Activated CD8-positive, alpha-beta memory T cell treated with anti-CD3 and anti-CD28 coated beads, Interleukin-2, amount 50 U/mL, for 1 hour (primary cell): ENCODE results near the gene ADCY3.

Experiments used
- DNase-seq: peaks from one replicate; pipeline ENCODE4 v3.0.0-alpha.2; 2020; ENCODE audit errors: extremely low read depth

Gene ADCY3

DNA sequence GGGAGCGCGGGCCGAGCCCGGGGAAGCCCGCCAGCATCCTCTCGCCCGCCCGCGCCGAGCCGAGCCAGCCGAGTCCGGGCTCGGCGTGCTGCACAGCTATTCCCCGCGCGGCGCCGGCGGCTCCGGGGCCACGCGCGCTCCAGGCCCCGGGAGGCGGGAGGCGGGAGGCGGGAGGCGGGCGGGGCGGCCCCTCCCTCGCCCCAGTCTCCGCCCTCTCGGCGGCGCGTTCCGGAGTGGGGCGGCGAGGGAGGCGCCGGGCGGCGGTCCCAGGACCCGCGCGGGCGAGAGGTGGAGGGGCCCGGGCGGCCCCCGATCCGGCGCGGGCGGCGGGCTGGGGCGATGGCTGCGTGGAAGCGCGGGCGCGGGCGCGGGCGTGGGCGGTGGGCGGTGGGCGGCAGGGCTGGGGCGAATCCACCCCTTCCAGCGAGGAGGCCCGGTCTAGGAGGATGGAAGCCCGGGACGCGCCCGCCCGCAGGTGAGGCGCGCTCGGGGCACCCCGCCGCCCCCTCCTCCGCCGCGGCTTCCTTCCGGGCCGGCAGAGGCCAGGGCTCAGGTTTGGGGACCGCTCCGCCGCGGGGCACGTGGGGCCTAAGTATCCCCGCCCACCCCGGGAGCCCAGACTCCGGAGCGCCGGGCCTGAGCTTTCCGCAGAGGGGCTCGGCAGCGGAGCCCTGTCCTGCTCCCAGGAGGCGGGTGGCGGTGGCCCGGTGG lies at the start of gene ADCY3:
Gene ADCY3 (minus strand): TSS at position 140 of the 711 bp plus-strand sequence. CDS start 1,250 bp downstream, outside the sequence.
- DNase-seq: no peak

DNA sequence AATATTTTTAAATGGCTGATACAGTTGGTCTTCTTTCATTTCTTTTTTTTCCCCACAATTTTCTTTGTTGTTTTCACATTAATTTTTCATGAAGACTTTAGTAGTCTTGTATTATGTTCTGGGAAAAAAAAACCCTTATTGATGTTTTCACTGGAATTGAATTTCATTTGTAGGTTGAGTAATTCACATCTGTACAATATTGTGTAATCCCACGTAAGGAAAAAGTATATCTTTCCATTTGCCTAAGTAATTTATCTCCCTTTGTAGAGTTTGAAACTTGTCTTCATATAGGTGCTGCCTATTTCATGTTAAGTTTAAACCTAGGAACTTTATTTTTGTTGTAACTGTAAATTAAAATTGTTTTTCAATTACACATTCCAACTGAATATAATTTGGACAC lies 49.7 kb upstream of the ADCY3 start:
- no peak for DNase-seq

DNA sequence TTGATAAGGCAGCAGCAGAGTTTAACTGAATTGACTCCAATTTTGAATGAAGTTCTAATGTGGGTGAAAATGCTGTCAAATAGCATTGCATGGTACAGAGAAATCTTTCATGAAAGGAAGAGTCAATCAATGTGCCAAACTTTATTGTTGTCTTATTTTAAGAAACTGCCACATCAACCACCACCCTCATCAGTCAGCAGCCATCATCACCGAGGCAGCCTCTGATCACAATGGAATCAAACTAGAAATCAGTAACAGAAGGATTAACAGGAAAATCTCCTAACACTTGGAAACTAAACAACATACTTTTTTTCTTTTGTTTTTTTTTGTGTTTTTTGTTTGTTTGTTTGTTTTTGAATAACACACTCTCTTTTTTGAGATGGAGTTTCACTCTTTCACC lies 41.9 kb upstream of the ADCY3 start:
- DNase-seq: no peak

DNA sequence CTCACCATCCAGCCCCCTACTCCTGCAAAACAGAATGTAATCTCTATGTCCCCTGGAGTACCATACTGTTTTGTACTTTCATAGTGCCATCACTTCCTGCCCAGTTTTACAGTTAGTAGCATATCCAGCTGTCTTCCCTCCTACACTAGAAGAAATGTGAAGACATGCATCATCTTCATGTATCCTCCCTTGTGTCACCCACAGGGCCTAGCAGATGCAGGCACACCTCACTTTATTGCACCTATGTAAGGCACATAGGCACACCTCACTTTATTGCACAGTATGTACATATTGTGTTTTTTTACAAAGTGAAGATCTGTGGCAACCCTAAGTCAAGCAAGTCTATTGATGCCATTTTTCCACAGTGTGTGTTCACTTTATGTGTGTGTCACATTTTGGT lies 39.7 kb upstream of the ADCY3 start:
- DNase-seq: no peak

DNA sequence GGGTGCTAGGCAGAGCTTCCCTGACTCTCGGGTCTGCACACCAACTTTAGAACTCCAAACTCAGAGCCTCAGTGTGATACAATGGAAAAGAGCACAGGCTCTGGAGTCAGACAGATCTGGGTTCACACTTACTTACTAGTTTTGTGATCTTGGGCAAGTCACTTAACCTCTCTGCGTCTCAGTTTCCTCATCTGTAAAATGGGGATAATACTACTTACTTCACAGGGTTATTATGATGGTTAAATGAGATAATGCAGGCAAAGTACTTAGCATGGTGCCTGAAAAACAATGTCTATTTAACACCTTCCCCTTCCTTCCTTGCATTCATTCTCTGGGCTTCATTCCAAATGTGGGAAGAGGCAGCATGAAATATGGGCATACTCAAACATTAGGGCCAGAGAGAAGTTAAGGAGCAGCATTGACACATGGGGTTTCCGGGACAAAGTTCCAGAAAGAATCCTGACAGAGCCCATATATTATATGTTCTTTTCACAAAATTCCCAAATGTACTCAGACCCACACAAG lies 38.4 kb upstream of the ADCY3 start:
- no peak for DNase-seq

DNA sequence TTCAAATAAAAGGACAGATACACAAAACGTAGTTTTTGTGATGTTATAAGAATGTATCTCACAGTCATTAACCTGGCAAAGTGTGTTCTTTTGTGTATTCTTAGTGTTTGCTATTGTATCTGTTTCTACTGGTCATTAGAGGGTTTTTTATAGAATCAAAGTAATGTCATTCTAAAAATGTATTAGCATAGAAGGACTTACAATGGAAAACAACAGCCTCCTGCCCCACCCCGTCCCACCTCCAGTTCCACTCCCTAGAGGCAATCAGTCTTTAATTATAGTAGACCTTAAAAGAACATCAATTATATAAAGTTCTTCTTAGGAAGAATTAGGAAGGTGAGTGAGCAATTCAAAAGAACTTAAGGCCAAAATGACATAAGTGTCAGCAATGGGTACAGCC lies 37.9 kb upstream of the ADCY3 start:
- DNase-seq: no peak

DNA sequence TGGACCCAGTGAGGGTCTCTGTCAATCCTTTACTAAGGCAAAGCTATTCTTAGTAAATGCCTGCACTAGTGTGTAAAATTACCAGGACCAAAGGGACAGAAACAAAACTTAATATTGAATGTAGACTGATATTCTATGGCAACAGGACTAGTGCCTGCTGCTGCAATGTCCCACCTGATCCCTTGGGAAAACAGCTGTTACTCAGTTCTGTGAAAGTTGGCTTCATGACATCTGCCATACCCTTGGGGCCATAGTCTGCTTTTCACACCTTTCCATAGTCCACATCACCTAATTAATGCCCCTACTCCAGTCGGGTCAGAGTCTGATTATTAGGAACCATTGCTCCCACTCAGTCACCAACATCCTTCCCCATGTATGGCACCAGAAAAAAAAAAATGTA lies 37.2 kb upstream of the ADCY3 start:
- DNase-seq: no peak

DNA sequence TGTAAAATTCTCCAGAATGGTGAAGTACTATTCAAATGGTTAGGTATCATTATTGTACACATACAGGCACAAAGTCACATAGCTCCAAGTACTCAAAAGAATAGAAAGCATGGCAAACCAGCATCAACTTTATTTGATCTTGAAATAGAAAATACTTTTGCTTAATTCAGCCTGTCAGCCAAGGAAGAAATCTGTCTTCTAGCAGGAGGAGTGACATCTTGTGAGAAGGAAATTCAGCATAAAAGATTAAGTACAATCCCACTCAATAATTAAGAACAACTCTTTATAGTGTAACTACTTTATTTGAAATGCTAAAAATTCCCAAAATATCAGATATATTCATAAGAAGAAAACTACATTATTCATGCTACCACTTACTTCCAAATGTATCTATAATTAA lies 35.9 kb upstream of the ADCY3 start:
- no peak for DNase-seq

DNA sequence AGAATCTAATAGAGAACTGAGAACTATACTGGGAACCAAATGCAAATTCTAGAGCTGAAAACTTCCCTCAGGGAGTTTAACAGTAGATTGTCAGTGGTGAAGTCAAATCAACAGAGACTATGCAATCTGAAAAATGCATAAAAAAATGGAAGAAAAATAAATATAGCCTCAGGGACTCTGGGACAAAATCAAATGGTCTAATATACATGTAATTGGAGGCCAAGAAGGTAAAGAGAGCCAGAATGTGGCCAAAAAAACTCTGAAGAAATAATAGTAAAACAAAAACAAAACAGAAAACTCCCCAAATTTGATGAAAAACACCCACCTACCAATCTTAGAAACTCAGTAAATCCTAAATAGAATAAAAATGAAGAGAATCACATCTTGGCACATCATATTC lies 35.2 kb upstream of the ADCY3 start:
- DNase-seq: no peak

DNA sequence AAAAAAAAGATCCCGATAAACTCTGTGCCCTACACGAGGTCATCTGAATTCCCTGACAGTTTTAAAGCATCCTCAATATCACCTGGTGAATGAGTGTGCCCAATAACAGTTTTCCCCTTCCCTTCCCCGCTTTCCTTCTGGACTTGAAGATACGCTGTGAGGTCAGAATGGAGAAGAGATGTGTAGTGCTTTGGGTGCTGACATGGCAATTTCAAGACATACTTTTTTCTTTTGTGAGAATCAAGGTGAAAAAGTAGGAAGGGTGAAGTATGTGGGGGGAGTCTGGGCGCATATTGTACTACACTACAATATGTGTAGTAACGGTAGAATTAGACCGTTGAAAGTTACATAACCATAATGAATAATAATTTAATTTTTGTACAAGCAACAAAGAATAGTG lies 30.1 kb upstream of the ADCY3 start:
- no peak for DNase-seq

DNA sequence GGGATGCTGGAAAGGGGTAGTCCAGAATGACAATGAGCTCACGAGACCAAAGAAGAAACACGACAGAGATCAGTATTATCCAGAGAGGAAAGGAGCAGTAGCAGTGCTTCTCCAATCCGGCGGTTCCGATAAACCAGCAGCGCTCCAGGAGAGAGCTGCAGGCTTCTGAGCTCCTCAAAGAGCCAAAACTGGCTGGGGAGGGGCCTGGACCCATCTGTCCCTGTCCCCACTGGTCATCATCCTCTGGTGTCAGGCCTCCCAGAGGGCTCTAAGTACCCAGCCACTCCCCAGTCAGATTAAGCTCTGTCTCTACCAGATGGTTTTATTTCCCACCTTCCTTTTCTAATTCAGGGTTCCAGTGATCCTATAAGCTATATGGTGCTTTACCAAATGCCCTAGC lies 28.5 kb upstream of the ADCY3 start:
- DNase-seq: no peak

DNA sequence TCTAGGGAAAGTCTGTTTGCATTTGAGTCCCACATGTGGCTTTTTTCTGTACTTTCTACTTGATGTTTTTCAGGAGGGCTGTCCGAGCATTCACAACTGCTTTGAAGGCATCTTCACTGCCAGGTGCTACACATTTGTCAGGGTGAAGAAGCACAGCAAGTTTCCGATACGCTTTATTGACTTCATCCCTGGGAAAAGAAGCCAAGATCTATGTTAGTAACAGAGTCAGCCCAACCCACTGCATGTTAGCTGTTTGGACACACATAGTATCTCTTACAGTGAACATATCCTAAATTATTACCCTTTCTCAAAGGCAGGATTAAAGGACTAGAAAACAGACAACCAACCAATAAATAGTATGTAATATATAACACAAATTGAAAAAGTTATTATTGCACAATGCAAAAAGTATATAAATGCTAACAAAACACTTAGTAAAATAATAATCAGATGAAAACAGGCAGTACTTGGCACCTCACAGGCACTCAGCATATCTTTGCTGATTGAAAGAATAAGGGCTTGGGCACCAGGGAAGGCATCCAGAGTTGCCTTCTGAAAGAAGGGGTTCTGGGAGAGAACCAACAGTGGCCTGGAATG lies 27.6 kb upstream of the ADCY3 start:
- DNase-seq: no peak

DNA sequence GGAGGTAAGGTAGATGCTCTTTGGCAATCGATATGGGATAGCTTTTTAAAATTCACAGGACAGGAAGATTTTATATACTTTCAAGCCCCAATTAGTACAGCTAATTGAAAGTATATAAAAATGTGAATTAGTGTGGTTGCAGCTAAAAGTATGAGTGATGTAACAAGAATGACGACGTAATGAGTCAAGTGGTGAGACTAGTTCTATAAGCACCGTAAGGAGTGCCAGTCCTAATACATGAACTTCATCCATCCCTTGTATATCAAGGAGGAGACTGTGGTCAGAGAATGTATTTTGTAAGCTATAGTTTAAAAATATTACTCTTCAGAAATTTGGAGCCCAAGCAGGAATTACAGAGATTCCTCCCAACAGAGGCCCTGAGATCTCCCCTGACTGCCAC lies 25.9 kb upstream of the ADCY3 start:
- DNase-seq: no peak

DNA sequence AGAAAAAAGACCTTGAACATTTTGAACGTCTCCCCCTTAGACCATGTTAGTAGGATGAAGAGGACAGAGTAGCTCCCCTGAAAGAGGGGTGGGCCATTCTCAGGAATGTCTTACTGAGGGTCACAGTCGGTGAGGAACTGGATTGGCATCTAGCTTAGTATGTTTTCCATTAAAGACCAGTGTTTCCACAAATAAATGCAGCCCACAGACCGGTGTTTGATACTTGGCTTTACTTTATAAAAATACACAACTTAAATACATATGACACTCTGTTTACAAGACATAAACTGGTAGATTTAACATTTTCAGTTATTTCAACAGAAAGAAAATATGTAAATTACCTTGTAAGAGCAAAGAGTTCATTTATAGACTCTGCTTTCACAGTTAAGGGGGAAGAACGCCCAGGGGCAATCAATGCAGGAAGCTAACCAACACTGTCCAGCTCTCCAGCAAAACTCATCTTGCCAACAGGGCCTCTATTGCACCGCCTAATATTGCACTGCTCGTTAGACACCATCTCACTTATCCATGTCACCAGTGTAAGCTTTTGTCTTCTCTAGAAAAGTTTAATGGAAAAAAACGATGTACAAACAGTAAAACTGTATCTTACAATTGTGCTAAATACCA lies 23.5 kb upstream of the ADCY3 start:
- no peak for DNase-seq

DNA sequence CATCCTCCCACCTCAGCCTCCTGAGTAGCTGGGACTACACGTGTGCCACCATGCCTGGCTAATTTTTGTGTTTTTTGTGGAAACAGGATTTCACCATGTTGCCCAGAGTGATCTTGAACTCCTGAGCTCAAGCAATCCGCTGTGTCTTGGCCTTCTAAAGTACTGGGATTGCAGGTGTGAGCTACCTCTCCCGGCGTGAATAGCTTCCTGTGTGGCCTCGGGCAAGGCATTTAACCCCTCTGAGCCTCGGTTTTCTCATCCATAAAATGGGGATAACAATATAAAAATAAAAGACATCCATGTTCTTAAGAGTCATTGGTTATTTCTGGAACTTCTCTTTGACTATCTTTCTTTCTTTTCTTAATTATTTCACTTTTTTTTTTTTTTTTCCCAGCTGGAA lies 19.3 kb upstream of the ADCY3 start:
- no peak for DNase-seq

DNA sequence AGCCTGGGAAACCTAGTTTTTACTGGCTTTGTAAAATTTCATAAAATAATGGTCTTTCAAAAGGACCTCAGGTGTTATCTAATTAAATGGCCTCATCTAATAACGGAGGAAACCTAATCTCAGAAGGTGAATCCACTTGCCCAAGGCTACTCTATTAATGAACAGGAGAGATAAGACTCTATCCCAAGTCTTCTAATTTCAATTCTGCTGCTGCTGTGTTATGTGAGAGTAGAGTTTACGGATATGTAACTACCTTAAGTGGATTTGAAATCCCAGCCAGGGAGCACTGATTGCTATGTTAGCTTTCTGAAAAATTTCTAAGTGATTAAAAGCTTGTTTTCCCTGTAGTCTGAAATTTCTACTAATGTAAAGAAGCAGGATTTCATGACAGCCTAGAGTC lies 17.2 kb upstream of the ADCY3 start:
- no peak for DNase-seq

DNA sequence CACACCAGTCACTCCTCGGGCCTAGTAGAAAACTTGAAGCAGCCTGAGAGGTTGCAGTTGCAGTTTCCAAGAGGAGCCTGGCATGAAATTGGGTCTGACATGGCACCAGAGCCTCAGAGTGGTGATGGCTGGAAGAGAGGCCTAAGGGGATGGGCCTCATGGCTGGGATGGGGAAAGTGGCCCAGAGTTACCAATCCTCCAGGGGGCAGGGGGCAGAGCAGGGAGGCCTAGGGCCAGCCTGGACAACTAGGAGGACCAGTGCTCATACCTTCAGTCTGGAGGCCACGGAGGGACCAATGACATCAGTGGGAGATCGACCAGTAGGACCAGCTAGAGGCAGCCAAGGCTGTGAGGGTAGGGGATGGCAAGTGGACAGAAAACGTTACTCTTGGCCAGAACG lies 15.1 kb upstream of the ADCY3 start:
- DNase-seq: no peak

DNA sequence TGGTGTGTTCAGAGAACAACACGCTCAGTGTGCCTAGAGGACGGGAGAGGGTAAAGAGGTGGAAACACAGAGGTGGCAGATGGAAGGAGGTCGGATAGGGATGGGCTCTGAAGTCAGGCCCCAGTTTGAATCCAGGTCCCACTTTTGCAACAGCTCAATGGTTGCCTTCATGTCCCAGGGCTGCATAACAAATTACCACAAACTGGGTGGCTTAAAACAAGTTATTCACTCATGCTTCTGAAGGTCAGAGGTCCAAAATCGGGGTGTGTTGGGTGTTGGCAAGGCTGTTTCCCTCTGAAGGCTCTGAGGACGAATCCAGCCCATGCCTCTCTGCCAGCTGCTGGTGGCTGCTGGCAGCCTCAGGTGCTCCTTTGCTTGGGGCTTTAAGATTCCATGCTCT lies 12.7 kb upstream of the ADCY3 start:
- DNase-seq: no peak

DNA sequence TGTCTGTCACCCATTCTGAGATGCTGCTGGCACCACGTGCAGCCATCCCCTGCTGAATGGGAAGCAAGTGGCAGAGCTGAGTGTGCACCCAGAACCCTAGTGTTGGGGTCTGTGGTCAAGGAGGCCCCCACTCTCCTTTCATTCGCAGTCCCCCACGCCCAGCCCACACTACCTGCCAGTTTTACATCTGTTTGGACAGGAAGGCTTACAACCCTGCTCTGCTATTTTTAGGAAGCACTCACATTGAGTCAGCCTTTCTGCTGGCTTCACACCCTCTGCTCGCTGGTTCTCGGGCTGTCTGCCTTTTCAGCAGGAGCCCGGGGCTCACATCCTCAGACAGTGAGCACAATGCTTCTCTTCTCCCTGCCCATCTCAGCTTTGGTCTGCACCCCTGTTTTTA lies 10.7 kb upstream of the ADCY3 start:
- no peak for DNase-seq

DNA sequence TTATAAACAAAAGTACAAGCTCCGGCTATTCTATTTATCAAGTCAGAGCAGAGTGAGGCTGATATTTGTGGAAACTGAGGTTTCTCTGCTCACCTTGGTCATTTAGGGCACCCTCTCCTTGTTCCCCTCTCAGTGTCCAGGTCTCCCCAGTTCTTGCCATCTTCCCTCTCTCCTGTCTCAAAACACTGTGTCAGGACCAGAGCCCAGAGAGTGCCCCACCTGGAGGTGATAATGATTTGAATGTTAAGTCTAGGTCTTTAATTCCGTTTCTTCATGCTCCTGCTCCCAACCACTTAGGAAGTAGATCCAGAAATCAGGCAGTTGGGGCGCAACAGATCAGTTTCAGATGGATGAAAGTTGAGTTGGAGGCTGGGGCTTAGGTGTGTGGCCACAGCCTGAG lies 9.2 kb upstream of the ADCY3 start:
- DNase-seq: no peak

DNA sequence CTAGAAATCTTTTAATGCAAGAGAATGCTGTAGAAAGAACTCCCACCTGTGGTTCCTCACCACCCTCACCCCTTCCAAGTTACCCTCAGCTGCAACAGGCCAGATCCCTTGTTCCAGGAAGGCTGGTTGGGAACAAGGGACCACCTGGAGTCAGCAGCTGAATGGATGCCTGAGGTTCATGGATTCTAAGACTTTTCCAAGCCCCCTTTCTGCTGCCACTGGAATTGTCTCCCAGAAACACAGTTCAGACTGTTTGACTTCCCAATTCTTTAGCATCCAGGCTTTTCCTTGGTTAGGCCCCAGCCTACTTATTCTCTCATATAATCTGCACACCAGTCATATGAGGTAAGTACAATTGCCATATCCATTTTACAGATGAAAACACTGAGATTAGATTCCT lies 8.0 kb upstream of the ADCY3 start:
- DNase-seq: no peak

DNA sequence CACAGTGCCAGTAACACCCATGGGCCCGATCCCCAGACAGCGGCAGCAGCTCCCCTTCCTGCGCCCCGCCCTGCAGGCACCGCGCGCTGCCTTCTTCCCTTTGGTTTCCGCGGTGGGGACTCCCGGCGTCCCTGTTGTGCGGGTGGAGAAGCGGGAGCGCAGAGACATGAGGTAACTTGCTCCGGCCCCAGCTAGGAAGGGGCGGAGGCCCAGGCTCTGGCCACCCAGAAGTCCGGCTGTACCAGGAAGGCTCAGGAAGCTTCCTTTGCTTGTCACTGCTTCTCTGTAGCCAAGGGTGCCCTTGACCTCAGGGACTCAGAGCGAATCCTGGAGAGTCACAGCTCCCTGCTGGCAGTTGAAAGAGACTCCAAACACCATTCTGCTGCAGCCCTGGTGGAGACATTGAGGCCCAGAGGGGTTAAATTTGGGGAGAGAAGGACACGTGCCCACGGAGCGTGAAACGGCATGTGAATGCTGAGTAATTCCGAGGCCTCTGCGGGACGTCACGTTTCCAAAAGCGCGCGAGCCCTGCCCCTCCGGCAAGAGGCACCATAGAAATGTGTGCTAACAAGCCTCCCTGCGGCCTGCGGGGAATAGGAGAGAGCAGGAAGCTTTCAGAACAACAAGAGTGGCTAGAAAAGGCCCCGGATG lies 6.7 kb upstream of the ADCY3 start:
- no peak for DNase-seq

DNA sequence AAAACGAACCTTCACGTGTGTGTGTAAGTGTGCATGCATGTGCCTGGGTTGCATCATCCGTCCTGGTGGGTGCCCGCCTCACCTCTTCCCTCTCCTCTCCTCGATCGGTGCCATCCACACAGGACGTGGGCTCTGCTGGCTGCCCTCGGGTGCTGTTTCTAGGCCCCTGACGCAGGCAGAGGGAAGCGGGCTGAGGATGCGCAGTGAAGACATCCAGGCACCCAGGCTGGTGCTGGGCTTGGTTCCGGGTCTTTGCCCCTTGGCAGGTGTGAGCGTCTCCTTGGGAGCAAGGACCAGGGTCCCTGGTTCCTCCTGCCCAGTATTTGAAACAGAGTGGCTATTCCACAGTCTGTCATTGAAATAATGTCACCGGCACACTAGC lies 6.2 kb upstream of the ADCY3 start:
- DNase-seq: no peak
